Activated T-helper 1 cell treated with anti-CD3 and anti-CD28 coated beads, Interleukin-12 subunit alpha, Interleukin-12 subunit beta, Interleukin-2, Interleukin-4 antibody, amounts not matched to agents 30 ng/mL and 10 ng/mL and 1 ng/mL, durations not matched to agents 14 hours and 24 hours and 36 hours (primary cell): Measurements from ENCODE around the gene ANKS1B. TPM values are rescaled to one million over a fixed set of nuclear protein-coding genes. Genes with fewer than 3 reads are reported as not detected.

Experiments used
- DNase-seq: peaks from one replicate; pipeline ENCODE4 v3.0.0; 2021; ENCODE audit warnings: low spot score
- H3K27ac Mint-ChIP-seq: one replicate; pipeline ENCODE4 v1.8.0; 2021; ENCODE audit warnings: mild to moderate bottlenecking, mixed read lengths
- H3K27me3 Mint-ChIP-seq: one replicate; pipeline ENCODE4 v1.8.0; 2022; ENCODE audit warnings: mild to moderate bottlenecking, moderate library complexity, mixed read lengths; ENCODE audit not compliant: insufficient read depth
- H3K36me3 Mint-ChIP-seq: one replicate; pipeline ENCODE4 v1.8.0; 2021; ENCODE audit warnings: low read depth, mixed read lengths
- H3K4me1 Mint-ChIP-seq: one replicate; pipeline ENCODE4 v1.8.0; 2021; ENCODE audit warnings: low read depth, mixed read lengths
- H3K4me3 Mint-ChIP-seq: one replicate; pipeline ENCODE4 v1.8.0; 2021; ENCODE audit warnings: mild to moderate bottlenecking, moderate library complexity, mixed read lengths
- H3K9me3 Mint-ChIP-seq: one replicate; pipeline ENCODE4 v1.8.0; 2021; ENCODE audit warnings: mixed read lengths
- intact Hi-C: fragments of 100-400 bp; cut with micrococcal nuclease; formaldehyde crosslinking; loops from one replicate; pipeline ENCODE4 v1.15.1; 2024
- total RNA-seq: library from RNA; stranded (reverse); gene quantifications from 2 replicates; pipeline ENCODE4 v1.2.3, GENCODE V29; 2022

The ANKS1B gene
- total RNA-seq, 1 donor from 2014 or later, result 2.8 TPM

GRCh38 chr12:99302874-99303273, 681.9 kb downstream of the ANKS1B start:
- H3K27me3 Mint-ChIP-seq, result no peaks in the 10 kb centered on the region
- H3K27ac Mint-ChIP-seq, result no peak overlapping the region
- intact Hi-C loops, result no loop called here
- H3K36me3 Mint-ChIP-seq, result no peaks in the 10 kb centered on the region
- H3K4me1 Mint-ChIP-seq, result no peaks in the 10 kb centered on the region
- H3K9me3 Mint-ChIP-seq, result no peaks in the 10 kb centered on the region
- no peak overlapping the region for H3K4me3 Mint-ChIP-seq
- no peak for DNase-seq

DNA sequence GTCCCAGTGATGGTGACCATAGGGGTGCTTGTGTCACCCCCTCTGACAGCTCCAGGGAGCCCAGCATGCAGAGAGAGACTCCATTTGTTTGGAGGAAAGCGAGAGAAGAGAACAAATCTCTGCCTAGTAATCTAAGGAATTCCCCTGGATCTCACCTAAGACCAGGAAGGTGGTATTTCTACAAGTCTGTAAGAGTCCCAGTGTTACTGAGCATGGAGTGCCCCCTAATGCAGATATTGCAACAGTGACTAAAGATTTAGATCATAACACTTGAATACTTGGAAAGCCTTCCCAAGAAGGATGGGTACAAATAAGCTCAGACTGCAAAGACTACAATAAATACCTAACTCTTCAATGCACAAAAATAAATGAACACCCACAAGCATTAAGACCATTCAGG, 697.6 kb downstream of the ANKS1B start:
- H3K36me3 Mint-ChIP-seq, result no peaks in the 10 kb centered on the region
- H3K27me3 Mint-ChIP-seq, result no peaks in the 10 kb centered on the region
- no peak overlapping the region for H3K27ac Mint-ChIP-seq
- no peaks in the 10 kb centered on the region for H3K4me1 Mint-ChIP-seq
- no peak for DNase-seq
- no peak overlapping the region for H3K4me3 Mint-ChIP-seq
- H3K9me3 Mint-ChIP-seq, result peaks cover 26% of the 10 kb centered on the region
- intact Hi-C loops, result no loop called here

- intact Hi-C loops, result no loop called here
- Mint-ChIP-seq H3K4me3 (no peak overlapping the region), H3K36me3 (no peaks in the 10 kb centered on the region), H3K27me3 (no peaks in the 10 kb centered on the region), H3K4me1 (no peaks in the 10 kb centered on the region), H3K9me3 (peaks cover 7% of the 10 kb centered on the region), H3K27ac (no peak overlapping the region)
- DNase-seq, result no peak
These were observed 700.6 kb downstream of the ANKS1B start for GRCh38 chr12:99284161-99284560.

GRCh38 chr12:99282624-99283023, 702.1 kb downstream of the ANKS1B start:
- Mint-ChIP-seq H3K36me3 (no peaks in the 10 kb centered on the region), H3K9me3 (no peaks in the 10 kb centered on the region), H3K4me3 (no peak overlapping the region), H3K27me3 (no peaks in the 10 kb centered on the region), H3K4me1 (no peaks in the 10 kb centered on the region), H3K27ac (no peak overlapping the region)
- intact Hi-C loops, result no loop called here
- no peak for DNase-seq

DNA sequence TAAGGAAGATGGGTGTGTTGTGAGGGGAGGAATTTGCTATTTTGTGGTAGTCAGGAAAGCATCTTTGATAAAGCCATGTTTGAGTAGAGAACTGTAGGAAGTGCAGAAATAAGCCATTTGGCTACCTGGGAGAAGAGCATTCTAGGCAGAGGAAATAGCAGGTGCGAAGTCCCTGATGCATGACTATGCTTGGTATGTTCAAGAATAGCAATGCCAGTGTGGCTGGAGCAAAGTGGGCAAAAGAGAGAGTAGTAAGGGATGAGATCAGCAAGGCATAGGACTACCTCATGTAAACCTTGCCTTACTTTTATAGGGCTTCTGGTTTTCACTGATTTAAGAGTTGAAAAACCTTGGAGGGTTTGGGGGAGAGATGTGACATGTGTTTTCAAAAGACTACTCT, 702.6 kb downstream of the ANKS1B start:
- no peak for DNase-seq
- Mint-ChIP-seq H3K4me1 (no peaks in the 10 kb centered on the region), H3K4me3 (no peak overlapping the region), H3K27ac (no peak overlapping the region), H3K9me3 (no peaks in the 10 kb centered on the region), H3K36me3 (no peaks in the 10 kb centered on the region), H3K27me3 (no peaks in the 10 kb centered on the region)
- intact Hi-C loops, result no loop called here

DNA sequence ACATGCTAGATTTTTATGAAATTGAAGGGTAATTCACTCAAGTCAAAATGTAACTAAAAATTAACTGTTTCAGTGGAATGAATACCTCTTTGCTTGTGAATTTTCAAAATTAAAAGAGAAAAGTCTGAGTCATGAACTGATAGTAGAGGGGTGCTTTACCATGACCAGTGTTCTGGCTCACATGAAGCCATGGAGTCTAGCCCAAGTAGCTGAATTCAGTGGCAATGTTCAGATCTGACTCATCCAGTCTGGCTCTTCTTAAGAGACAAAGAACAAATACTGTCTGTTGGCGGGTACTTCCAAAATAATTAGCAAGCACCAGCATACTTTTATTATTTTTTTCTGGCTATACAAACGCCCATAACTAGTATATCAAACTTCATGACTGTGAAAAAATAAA, 703.5 kb downstream of the ANKS1B start:
- intact Hi-C loops, result no loop called here
- no peaks in the 10 kb centered on the region for H3K27me3 Mint-ChIP-seq
- H3K4me1 Mint-ChIP-seq, result no peaks in the 10 kb centered on the region

GRCh38 chr12:99278899-99279298, 705.8 kb downstream of the ANKS1B start:
- Mint-ChIP-seq H3K27me3 (no peaks in the 10 kb centered on the region), H3K4me1 (no peaks in the 10 kb centered on the region), H3K36me3 (no peaks in the 10 kb centered on the region), H3K9me3 (peaks cover 6% of the 10 kb centered on the region), H3K4me3 (no peak overlapping the region), H3K27ac (no peak overlapping the region)
- intact Hi-C loops, result no loop called here
- no peak for DNase-seq

More for the DNA sequence above, 703.5 kb downstream of the ANKS1B start:
- Mint-ChIP-seq H3K36me3 (no peaks in the 10 kb centered on the region), H3K4me3 (no peak overlapping the region), H3K27ac (no peak overlapping the region), H3K9me3 (no peaks in the 10 kb centered on the region)
- DNase-seq, result no peak

DNA sequence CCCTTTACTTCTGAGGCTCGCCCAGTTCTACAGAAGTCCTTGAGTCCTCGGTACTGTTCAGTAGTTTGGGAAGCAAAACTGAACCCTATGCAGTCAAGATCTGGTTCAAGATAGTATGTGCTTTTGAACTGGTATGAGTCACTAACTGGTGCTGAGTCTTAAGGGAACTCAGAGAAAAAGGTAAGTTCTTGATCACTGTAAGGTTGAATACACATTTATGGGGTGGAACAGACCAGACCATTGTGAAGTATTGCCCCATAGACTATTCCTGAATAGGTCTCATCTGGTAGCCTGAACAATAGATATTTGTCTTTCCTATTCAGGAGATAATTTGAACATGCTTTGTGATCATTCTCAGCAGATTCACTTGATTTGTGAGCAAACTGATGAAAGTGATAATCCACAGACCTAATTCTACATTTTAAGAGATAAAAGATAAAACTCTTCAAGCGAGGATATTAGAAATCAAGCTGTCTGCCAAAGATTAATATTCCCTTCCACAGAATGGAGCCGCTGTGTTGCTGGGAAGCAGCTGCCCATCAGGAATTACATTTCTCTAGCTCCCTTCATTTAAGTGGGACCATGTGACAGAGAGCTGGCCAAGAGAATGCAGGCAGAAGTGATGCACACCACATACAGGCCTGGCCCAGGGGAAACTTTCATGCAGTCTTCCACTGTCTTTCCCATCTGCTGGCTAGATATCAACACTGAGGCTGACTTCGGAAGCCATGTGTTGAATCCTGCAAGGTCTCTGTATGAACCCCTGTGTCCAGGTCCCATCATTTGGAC, 707.0 kb downstream of the ANKS1B start:
- Mint-ChIP-seq H3K9me3 (peaks cover 9% of the 10 kb centered on the region), H3K27me3 (no peaks in the 10 kb centered on the region), H3K36me3 (no peaks in the 10 kb centered on the region), H3K27ac (no peak overlapping the region), H3K4me1 (no peaks in the 10 kb centered on the region), H3K4me3 (no peak overlapping the region)
- DNase-seq, result no peak
- intact Hi-C loops, result no loop called here

- no peak overlapping the region for H3K4me3 Mint-ChIP-seq
- H3K9me3 Mint-ChIP-seq, result peaks cover 18% of the 10 kb centered on the region
- H3K36me3 Mint-ChIP-seq, result no peaks in the 10 kb centered on the region
- no peak overlapping the region for H3K27ac Mint-ChIP-seq
- DNase-seq, result no peak
- intact Hi-C loops, result no loop called here
- no peaks in the 10 kb centered on the region for H3K27me3 Mint-ChIP-seq
- H3K4me1 Mint-ChIP-seq, result no peaks in the 10 kb centered on the region
These were observed 713.7 kb downstream of the ANKS1B start for GRCh38 chr12:99271071-99271470.

DNA sequence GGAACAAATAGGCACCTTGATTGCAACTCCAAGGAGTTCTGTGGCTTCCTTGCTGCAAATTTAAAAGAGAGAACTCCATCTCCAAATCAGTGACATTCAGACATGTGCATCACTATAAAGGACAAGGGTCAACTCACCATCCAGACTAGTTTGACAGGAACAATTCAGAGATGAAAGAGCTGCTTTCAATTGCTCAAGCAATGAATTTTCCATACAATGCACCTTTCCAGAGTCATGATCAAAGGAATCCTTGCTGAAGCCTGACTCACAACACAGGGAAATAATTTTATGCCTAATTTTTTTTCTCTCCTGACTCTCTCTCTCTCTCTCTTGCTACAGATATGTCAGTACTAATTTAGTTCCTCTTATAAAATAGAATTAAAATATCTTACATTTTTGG, 717.7 kb downstream of the ANKS1B start:
- H3K4me1 Mint-ChIP-seq, result no peaks in the 10 kb centered on the region
- intact Hi-C loops, result no loop called here
- H3K4me3 Mint-ChIP-seq, result no peak overlapping the region
- no peak for DNase-seq
- no peak overlapping the region for H3K27ac Mint-ChIP-seq
- H3K36me3 Mint-ChIP-seq, result no peaks in the 10 kb centered on the region
- peaks cover 8% of the 10 kb centered on the region for H3K9me3 Mint-ChIP-seq
- H3K27me3 Mint-ChIP-seq, result no peaks in the 10 kb centered on the region

DNA sequence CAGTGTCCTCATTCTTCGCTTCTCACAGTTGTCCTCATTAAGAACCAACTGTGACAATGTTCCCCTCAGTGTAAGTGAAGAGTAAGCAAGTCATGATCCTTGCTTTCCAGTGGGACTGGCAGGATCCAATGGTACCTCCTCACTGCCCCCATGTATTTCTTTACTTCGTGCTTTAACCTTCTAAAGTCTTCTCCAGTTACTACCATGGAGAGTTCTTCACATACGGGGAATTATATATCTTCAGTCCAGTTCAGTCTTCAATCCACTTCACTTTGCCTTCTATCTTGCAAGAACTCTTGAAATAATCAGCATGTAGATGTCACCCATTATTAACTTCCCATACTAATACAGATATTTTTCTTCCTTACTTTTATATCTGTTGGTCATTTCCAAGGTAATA, 719.1 kb downstream of the ANKS1B start:
- Mint-ChIP-seq H3K27me3 (no peaks in the 10 kb centered on the region), H3K36me3 (no peaks in the 10 kb centered on the region), H3K27ac (no peak overlapping the region), H3K4me1 (no peaks in the 10 kb centered on the region), H3K4me3 (no peak overlapping the region), H3K9me3 (peaks cover 4% of the 10 kb centered on the region)
- intact Hi-C loops, result no loop called here
- no peak for DNase-seq

GRCh38 chr12:99261256-99261655, 723.5 kb downstream of the ANKS1B start:
- intact Hi-C loops, result no loop called here
- Mint-ChIP-seq H3K4me1 (no peaks in the 10 kb centered on the region), H3K36me3 (no peaks in the 10 kb centered on the region), H3K9me3 (no peaks in the 10 kb centered on the region), H3K4me3 (no peak overlapping the region), H3K27ac (no peak overlapping the region), H3K27me3 (no peaks in the 10 kb centered on the region)
- no peak for DNase-seq

DNA sequence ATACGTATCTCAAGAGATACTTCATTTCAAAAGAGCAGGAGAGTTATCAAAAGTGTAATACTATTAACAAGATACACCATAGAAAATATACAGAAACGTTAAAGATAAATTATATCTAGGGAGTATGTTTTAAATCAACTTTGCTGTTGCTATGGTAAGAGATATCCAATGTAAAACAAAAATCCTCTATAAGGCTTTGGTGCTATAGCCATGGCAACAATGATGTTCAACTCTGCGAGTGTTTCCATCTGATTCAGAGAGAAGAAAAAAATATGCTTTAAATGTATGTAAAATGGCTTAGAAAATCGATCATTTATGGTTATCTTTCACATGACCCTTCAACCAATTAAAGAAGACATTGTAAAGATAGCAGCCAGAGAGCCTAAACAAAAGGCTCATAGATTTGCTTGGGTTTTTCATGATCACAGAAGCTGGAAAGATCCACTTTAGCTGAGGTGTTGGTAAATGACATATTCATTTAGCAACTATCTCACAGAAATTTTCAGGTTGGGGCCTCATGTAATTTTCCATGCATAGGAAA, 724.2 kb downstream of the ANKS1B start:
- intact Hi-C loops, result no loop called here
- DNase-seq, result no peak
- Mint-ChIP-seq H3K27me3 (no peaks in the 10 kb centered on the region), H3K9me3 (no peaks in the 10 kb centered on the region), H3K4me3 (no peak overlapping the region), H3K36me3 (no peaks in the 10 kb centered on the region), H3K4me1 (no peaks in the 10 kb centered on the region), H3K27ac (no peak overlapping the region)
